ENCODE data around the gene ADAM11. TPM values are rescaled to one million over a fixed set of nuclear protein-coding genes. Genes with fewer than 3 reads are reported as not detected.

The ADAM11 gene
- total RNA-seq, 2 donors from 2014 or later, result 0.42 TPM

- Histone ChIP-seq H3K4me1 (no peaks in the 10 kb centered on the region), H3K36me3 (no peaks in the 10 kb centered on the region), H3K9me3 (no peaks in the 10 kb centered on the region), H3K27ac (no peak overlapping the region), H3K27me3 (no peaks in the 10 kb centered on the region), H3K9ac (ENCODE audit: low read depth in 2 of 2, low read length in 2 of 2) (no peak overlapping the region), H3K4me3 (no peak overlapping the region)
- no peak for DNase-seq
- intact Hi-C loops (cut with DNase I), result no loop called here
- no peak for TF ChIP-seq CTCF (IDR thresholded peaks at IDR 0.05)
Measured at GRCh38 chr17:44792276-44792675, 33.5 kb downstream of the ADAM11 start.

- no peak overlapping the region for H3K4me3 ChIP-seq
- no peak for DNase-seq
- H3K27me3 ChIP-seq, result no peaks in the 10 kb centered on the region
- H3K9ac ChIP-seq (ENCODE audit: low read depth in 2 of 2, low read length in 2 of 2), result no peak overlapping the region
- peak overlapping the region; percentile 37 for H3K27ac ChIP-seq
- TF ChIP-seq CTCF (IDR thresholded peaks at IDR 0.05), result no peak
- intact Hi-C loops (cut with DNase I), result no loop called here
- no peaks in the 10 kb centered on the region for H3K36me3 ChIP-seq
- no peaks in the 10 kb centered on the region for H3K9me3 ChIP-seq
- H3K4me1 ChIP-seq, result no peaks in the 10 kb centered on the region
Measured at GRCh38 chr17:44793885-44794842, 35.4 kb downstream of the ADAM11 start.

- H3K27me3 ChIP-seq, result no peaks in the 10 kb centered on the region
- intact Hi-C loops (cut with DNase I), result no loop called here
- peak overlapping the region; percentile 37 for H3K27ac ChIP-seq
- no peak overlapping the region for H3K4me3 ChIP-seq
- no peak overlapping the region for H3K9ac ChIP-seq (ENCODE audit: low read depth in 2 of 2, low read length in 2 of 2)
- no peak for TF ChIP-seq CTCF (IDR thresholded peaks at IDR 0.05)
- DNase-seq, result no peak
- no peaks in the 10 kb centered on the region for H3K4me1 ChIP-seq
- no peaks in the 10 kb centered on the region for H3K36me3 ChIP-seq
- no peaks in the 10 kb centered on the region for H3K9me3 ChIP-seq
Measured at GRCh38 chr17:44794851-44795413, 36.1 kb downstream of the ADAM11 start.

GRCh38 chr17:44795421-44795820 lies 36.6 kb downstream of the ADAM11 start:
- no peaks in the 10 kb centered on the region for H3K27me3 ChIP-seq
- H3K4me3 ChIP-seq, result no peak overlapping the region
- no peaks in the 10 kb centered on the region for H3K36me3 ChIP-seq
- H3K4me1 ChIP-seq, result no peaks in the 10 kb centered on the region
- DNase-seq, result no peak
- intact Hi-C loops (cut with DNase I), result no loop called here
- no peak overlapping the region for H3K9ac ChIP-seq (ENCODE audit: low read depth in 2 of 2, low read length in 2 of 2)
- no peak for TF ChIP-seq CTCF (IDR thresholded peaks at IDR 0.05)
- H3K27ac ChIP-seq, result peak overlapping the region; percentile 37
- H3K9me3 ChIP-seq, result no peaks in the 10 kb centered on the region

- no peak overlapping the region for H3K27ac ChIP-seq
- H3K27me3 ChIP-seq, result no peaks in the 10 kb centered on the region
- DNase-seq, result no peak
- no peaks in the 10 kb centered on the region for H3K9me3 ChIP-seq
- H3K36me3 ChIP-seq, result no peaks in the 10 kb centered on the region
- H3K9ac ChIP-seq (ENCODE audit: low read depth in 2 of 2, low read length in 2 of 2), result no peak overlapping the region
- H3K4me1 ChIP-seq, result no peaks in the 10 kb centered on the region
- H3K4me3 ChIP-seq, result no peak overlapping the region
- TF ChIP-seq CTCF (IDR thresholded peaks at IDR 0.05), result no peak
- intact Hi-C loops (cut with DNase I), result no loop called here
Measured at GRCh38 chr17:44795928-44796327, 37.1 kb downstream of the ADAM11 start.

Measured in colonic mucosa (tissue), 4 donors.